GM19372 (cell line): Measurements from ENCODE around the gene SNTG2.

Source experiments
- ATAC-seq: cut with Tn5 transposase; IDR thresholded peaks from one replicate; pipeline ENCODE4 v1.9.1; 2021; ENCODE audit warnings: mild to moderate bottlenecking, low read depth, moderate library complexity; ENCODE audit not compliant: unreplicated experiment

The SNTG2 gene

DNA sequence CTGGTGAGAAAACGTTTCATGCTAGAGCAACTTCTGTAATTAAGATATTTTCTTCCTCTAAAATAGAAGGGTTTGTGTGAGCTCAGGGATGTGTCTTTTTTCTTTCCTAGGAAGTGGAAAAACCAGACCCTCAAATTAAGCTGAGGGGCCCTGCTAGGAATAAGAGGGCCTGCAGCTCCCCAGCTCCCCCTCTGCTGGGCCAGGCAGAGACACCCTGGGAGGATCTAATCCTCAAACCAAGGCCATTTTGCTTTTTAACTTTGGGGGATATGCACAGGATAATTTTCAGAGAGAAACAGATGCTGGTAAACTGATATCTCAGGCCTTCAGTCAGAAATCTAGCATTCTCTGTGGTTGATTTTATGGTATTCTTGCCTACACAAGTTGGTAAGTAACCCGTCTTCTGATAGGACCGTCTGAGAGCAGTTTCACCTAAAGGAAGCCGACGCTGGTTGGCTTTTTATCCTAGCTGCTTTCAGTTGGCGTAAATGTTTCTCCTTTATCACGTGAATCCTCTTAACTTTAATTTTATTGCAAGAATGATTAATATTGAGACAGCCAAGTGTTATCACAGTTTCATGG is 34.8 kb downstream of the SNTG2 start:
- ATAC-seq, result no peak

GRCh38 chr2:987789-988188 is 37.1 kb downstream of the SNTG2 start:
- ATAC-seq, result no peak

- ATAC-seq, result no peak
These were observed 39.3 kb downstream of the SNTG2 start for GRCh38 chr2:989781-990467.

- no peak for ATAC-seq
These were observed 40.3 kb downstream of the SNTG2 start for GRCh38 chr2:990970-991369.

GRCh38 chr2:1002350-1002749 is 51.7 kb downstream of the SNTG2 start:
- no peak for ATAC-seq

- ATAC-seq, result no peak
These were observed 53.7 kb downstream of the SNTG2 start for GRCh38 chr2:1004398-1004797.

DNA sequence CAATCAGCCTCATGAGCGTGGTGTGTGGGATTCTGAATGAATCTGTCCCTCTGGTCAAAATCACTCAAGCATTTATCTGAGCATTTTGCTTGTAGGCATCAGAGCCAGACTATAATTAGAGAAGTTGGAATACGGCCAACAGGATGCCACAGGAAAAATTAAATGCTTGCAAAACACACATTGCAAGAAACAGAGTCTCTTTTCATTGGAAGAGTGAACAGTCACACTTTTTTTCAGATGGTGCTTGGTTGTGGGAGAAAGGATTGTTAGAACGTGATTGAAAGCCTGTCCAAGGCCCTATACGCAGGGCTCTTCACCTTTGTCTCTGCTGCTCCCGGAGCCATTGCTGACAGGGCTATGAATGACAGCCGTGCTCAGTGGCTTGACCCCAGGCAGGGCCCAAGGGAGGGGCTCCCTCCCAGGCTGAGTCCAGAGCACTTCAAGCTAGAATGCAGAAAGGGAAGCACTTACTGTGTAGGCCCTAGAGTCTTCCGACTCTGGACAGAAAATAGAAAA is 59.8 kb downstream of the SNTG2 start:
- no peak for ATAC-seq

GRCh38 chr2:1011006-1011405 is 60.4 kb downstream of the SNTG2 start:
- no peak for ATAC-seq

GRCh38 chr2:1011985-1012384 is 61.3 kb downstream of the SNTG2 start:
- ATAC-seq, result no peak

- ATAC-seq, result no peak
These were observed 64.2 kb downstream of the SNTG2 start for GRCh38 chr2:1014802-1015201.

GRCh38 chr2:1016500-1016899 is 65.9 kb downstream of the SNTG2 start:
- ATAC-seq, result no peak

DNA sequence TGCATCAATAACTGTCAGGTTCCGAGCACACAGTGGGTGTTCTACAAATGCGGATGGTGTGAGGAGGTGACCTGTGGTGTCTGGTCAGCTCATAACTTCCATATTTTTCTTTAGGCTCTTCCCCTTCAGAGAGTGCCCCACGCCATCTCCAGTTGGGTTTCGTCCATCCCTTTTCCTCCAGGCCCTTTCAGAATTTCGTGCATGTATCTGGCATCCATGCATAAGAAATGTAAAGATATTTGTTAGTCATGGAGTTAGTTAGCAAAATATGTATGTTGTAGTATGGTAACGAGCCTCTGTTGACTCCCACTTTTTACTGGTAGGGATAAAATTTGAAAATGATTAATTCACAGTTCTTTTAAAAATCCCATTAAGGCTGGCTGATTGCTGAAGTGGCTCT is 67.2 kb downstream of the SNTG2 start:
- no peak for ATAC-seq

DNA sequence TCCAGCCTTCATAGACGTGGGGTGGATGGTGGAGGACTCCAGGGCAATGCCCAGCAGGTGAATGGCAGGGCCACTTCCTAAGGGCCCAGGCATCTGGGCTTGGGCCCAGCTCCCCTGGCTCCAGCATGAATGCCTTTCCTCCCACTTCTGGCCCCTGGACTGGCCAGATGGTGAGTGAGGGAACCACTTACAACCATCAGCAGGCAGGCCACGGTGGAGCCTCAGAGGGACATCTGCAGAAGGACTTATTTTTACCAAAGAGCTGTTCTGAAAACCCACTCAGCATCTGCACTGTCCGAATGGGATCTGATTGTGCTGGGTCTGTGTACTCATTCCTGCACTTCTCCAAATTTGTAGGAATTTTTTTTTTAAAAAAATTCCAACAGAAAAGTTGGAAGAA is 69.6 kb downstream of the SNTG2 start:
- ATAC-seq, result no peak

GRCh38 chr2:1022178-1022577 is 71.5 kb downstream of the SNTG2 start:
- no peak for ATAC-seq

DNA sequence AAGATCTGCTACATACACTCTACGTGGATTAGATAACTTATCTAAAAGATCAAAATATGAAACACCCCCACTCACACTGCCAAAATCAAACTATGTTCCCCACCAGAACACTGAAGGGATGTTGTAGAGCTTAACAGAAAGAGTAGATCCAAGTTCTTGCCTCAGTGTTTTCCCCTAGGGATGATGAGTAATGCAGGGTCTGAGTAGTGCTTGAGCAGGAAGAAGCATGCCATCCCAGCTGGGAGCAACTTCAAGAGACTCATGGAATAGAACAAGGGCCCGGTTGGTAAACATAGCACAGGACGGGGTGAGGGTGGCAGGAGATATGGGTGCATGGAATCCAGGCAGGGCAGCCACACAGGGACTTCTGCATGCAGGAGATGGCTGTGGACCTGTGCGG is 74.3 kb downstream of the SNTG2 start:
- no peak for ATAC-seq

GRCh38 chr2:1026141-1026540 is 75.5 kb downstream of the SNTG2 start:
- ATAC-seq, result no peak

DNA sequence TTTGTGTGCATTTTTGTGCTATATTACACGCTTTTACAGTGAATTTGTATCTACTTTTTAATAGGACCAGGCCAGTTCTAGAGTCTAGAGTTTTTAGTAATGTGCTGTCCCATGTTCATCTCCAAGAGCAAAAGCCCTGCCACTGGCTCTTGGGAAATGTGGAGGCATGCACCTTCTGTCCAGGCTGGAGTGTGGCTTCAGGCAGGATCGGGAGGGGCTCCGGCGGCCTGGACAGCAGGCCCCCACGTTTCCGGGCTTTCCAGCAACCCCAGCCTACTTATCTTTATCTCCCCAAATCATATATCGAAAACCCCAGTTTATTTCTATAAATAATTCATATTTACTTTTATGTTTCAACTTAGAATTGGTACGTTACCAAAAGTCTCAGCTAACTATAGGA is 78.2 kb downstream of the SNTG2 start:
- ATAC-seq, result no peak

DNA sequence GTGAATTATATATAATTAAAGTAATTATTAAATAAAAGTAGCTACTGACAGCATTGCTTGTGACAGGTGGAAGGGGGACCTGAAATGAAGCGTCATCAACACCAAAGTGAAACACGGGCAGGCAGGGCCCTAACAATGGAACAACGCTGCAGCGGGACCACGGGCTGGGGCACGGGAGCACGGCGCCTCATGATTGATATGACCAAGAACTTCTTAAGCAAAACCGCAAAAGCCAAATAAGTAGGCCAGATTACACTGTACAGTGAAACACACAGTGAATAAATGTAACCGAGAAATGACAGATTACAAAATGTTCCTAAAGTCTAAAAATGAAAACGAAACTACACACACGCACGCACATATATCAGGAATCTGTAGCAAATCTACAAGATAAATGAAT is 81.4 kb downstream of the SNTG2 start:
- no peak for ATAC-seq

- ATAC-seq, result no peak
These were observed 82.4 kb downstream of the SNTG2 start for GRCh38 chr2:1033069-1033468.

DNA sequence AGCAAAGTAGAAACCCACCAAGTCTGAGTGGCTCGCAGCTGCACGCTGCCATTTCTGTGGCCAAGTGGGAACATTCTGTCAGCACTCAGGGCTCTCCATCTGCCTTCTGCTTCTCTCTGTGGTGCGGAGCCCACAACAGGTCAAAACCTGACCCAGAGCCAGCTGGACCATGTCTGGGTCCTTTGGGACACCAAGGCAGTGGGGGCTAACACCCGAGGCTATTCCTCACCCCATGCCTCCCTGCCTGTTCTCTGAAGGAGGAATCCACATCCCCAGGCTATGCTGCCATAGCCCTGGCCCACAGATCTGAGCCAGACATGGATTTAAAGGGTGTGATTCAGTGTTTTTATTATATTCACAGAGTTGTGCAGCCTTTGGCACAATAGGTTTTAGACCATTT is 86.4 kb downstream of the SNTG2 start:
- ATAC-seq, result no peak

DNA sequence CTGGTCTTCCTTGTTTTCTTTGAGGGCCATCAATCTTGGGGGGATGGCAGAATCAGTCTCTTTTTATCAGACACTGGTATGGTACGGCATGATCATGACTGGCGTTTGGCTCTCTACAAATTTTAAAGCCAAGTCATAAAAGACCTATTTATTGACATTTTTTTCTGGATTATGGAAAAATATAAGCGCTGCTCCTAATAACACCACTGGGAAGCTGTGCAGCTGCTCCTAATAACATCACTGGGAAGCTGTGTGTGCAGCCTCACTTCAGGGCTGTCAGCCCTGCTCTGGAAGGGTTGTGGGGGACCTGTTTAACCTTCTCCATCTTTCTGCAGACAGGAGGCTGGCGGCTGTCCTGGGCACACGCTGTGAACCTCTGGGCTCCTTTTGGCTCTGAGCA is 88.9 kb downstream of the SNTG2 start:
- ATAC-seq, result no peak

DNA sequence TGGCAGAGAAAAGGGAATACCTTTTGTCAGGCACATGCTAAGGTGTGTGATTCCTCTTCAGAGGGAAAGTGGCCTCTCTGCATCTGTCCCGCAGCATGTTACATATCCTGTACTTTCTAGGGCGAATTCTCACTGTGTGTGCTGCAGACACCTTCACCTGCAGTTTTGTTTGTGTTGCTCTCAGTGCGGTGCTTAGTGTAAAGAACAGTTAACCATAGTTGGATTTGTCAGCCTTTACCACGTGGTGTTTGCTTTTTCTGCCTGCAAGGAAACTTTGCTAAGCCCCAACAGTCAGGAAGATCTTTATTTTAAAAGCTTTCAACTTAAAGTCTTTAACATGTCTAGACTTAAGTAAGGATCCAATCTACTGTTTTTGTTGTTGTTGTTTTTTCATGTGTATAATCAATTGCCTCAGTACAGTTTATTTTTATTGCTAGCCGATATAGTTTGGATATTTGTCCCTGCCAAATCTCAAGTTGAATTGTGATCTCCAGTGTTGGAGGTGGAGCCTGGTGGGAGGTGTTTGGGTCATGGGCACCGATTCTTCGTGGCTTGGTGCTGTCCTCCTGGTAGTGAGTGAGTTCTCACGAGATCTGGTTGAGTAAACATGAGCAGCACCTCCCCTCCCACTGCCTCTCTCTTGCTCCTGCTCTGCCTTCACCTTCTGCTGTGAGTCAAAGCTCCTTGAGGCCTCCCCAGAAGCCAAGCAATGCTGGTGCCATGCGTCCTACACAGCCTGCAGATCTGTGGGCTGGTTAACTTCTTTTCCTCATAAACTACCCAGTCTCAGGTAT is 90.6 kb downstream of the SNTG2 start:
- ATAC-seq, result no peak
